ENCODE results near the gene GSC2.
A peak's percentile ranks its signal among the peaks of the same experiment; 100 is the strongest.

Gene GSC2

GRCh38 chr22:19132693-19133400, 17.2 kb downstream of the GSC2 start:
- no peak for DNase-seq

- DNase-seq: no peak
Measured at GRCh38 chr22:19132153-19132552, 17.9 kb downstream of the GSC2 start.

- DNase-seq: no peak
Measured at GRCh38 chr22:19131685-19132015, 18.4 kb downstream of the GSC2 start.

- DNase-seq: no peak
Measured at GRCh38 chr22:19130959-19131684, 19.0 kb downstream of the GSC2 start, which contains the start of gene TSSK2. TSSK2 (plus strand) TSS chr22:19131308; CDS start chr22:19131400, 92 bp downstream.

GRCh38 chr22:19129871-19130270, 20.2 kb downstream of the GSC2 start:
- DNase-seq: no peak

- DNase-seq: no peak
Measured at GRCh38 chr22:19128946-19129727, 21.0 kb downstream of the GSC2 start.

- no peak for DNase-seq
Measured at GRCh38 chr22:19128009-19128401, 22.1 kb downstream of the GSC2 start.

- DNase-seq: no peak
Measured at GRCh38 chr22:19127329-19128008, 22.6 kb downstream of the GSC2 start.

- no peak for DNase-seq
Measured at GRCh38 chr22:19126309-19127273, 23.5 kb downstream of the GSC2 start.

- no peak for DNase-seq
Measured at GRCh38 chr22:19125474-19126308, 24.4 kb downstream of the GSC2 start.

- DNase-seq: no peak
Measured at GRCh38 chr22:19125011-19125410, 25.1 kb downstream of the GSC2 start.

GRCh38 chr22:19124377-19124776, 25.7 kb downstream of the GSC2 start:
- DNase-seq: no peak

GRCh38 chr22:19123936-19124335, 26.2 kb downstream of the GSC2 start:
- DNase-seq: no peak

- no peak for DNase-seq
Measured at GRCh38 chr22:19122752-19123492, 27.2 kb downstream of the GSC2 start.

GRCh38 chr22:19122143-19122751, 27.8 kb downstream of the GSC2 start, which contains the start of gene DGCR2:
DGCR2 (minus strand) TSS chr22:19122412; CDS start chr22:19122206, 206 bp downstream.
- DNase-seq: peak; percentile 95 to 97

- peak; percentile 13 to 32 for DNase-seq
Measured at GRCh38 chr22:19121631-19122142, 28.4 kb downstream of the GSC2 start.

GRCh38 chr22:19120829-19121630, 29.1 kb downstream of the GSC2 start:
- no peak for DNase-seq

GRCh38 chr22:19119949-19120348, 30.1 kb downstream of the GSC2 start:
- no peak for DNase-seq
